HG03521 (cell line): Measurements from ENCODE around the gene BIVM.

Source experiments
- ATAC-seq: cut with Tn5 transposase; IDR thresholded peaks from one replicate; pipeline ENCODE4 v1.9.1; 2021; ENCODE audit warnings: mild to moderate bottlenecking, moderate library complexity; ENCODE audit not compliant: unreplicated experiment

The BIVM gene

DNA sequence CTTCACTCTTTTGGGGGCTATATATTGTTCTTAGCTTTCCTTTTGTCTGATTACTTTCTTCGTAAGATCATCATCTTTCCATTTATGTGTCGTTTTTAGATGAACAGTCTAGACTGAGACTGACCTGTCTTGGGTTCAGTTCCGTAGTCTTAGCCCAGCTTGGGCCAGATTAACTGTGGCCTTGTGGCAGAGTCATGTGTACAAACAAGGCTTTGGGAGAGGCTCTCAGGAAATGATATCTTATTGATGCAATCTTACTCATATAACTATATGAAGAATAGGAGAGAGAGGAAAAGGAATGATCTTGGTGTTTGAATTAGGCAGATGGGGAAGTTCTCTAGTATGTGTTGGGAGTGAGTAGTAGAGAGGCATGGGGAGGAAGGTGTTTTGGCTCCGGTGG is 40.1 kb downstream of the BIVM start:
- ATAC-seq = no peak

DNA sequence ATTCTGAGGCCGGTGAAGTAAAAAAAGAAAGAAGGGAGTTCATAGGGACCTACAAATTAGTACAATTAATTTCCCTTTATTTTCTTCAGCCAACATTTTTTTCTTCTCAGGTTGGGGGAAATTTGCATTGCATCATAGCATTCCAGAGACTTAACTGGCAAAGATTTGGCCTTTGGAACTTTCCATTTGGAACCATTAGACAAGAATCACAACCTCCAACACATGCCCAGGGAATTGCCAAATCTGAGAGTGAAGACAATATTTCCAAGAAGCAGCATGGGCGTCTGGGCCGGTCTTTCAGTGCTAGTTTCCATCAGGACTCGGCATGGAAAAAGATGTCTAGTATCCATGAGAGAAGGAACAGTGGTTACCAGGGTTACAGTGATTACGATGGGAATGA is 40.5 kb downstream of the BIVM start:
- ATAC-seq = no peak

DNA sequence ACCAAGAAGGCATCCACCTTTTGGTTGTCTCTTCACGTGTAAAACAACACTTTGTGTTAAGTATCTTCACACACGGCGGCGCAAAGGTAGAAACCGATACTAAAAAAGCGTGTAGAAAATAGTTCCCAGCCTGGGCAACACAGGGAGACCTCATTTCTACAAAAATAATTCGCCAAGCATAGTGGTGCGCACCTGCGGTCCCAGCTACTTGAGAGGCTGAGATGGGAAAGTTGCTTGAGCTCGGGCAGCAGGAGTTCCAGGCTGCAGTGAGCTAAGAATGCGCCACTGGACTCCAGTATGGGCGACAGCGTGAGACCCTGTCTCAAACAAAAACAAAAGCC is 46.3 kb downstream of the BIVM start:
- ATAC-seq = peak; percentile 14

DNA sequence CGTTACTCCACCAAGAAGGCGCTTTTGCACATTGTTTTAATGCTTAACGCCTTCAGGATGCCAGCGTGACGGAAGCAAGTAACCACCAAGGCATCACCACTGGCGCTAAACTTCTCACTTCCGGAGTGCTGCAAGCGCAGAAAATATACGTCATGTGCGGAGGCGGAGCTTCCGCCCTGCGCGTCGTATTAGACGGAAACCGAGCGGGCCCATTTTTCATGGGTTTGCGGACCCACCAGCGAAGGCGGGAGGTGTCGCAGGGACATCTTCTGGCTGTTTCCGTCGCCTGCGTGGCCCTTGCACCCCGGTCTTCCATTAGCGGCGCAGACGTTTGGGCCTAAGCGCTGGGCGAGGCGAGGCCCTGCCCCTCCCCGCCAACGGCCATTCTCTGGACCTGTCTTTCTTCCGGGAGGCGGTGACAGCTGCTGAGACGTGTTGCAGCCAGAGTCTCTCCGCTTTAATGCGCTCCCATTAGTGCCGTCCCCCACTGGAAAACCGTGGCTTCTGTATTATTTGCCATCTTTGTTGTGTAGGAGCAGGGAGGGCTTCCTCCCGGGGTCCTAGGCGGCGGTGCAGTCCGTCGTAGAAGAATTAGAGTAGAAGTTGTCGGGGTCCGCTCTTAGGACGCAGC is 46.8 kb downstream of the BIVM start, which contains the start of gene ERCC5:
TSS of gene ERCC5 (plus strand) at position 403 of the 631 bp plus-strand sequence. CDS start 235 bp downstream, outside the sequence.
- ATAC-seq = peak; percentile 81

DNA sequence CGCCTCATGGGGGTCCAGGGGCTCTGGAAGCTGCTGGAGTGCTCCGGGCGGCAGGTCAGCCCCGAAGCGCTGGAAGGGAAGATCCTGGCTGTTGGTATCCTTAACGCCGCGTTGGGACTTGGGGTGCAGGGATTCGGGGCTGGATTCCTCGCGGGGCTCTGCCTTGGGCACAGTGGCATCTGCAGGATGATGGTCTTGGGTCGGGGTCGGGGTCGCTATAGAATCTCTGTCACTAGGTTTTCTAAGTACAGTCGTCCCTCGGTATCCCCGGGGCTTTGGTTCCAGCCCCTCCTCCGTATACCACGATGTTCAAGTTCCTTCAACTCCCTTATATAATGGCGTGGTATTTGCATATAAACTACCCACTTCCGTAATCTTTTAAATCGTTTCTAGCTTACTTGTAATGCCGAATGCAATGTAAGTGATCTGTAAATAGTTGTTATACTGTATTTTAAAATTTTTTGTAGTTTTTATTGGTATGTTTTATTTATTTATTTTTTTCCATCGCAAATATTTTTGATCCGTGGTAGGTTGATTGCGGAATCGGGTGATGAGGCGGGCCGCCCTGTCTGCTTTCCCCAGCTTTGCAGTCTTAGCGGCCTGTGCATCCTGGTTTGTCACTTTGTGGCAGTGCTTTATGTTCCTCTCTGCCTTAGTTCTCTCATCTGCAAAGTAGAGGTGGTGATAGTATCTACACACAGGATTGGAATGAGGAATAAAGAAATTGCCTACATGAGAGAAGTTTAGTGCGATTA is 47.5 kb downstream of the BIVM start:
- ATAC-seq = peak; percentile 35

DNA sequence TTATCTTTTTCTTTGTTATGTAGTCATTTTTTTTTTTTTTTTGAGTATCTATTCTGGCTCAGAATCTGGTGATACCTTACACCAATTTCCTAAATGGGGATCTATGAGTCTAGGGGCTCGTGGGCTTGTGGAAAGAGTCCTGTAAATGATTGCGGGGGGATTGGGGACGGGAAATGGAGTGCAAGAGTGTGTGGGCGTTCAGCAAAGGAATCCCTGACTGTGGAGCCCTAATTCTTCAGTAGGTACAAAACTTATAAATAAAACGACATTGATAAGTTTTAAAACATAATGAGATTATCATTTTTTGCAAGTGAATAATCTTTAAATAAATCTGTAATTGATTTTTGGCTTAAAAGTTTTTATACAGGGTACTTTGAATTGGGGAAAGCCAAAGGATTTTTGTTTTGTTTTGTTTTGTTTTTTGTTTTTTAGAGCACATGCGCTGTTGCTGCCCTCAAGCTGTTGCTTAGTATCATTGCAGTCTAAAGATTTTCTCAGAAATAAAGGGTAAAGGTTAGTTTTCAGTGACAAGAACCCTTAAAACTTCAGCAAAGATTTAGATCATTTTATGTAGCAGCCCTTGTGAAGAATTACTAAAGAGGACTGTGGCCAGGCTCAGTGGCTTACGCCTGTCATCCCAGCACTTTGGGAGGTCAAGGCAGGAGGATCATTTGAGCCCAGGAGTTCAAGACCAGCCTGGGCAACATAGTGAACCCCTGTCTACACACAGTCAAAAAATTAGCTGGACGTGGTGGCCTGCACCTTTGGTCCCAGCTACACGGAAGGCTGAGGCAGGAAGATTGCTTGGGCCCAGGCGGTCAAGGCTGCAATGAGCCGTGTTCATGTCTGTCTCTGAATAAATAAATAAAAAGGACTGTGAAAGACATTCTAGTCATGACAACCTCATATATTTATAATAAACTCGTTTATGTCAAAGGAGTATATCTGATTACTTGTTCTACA is 48.6 kb downstream of the BIVM start:
- ATAC-seq = no peak

DNA sequence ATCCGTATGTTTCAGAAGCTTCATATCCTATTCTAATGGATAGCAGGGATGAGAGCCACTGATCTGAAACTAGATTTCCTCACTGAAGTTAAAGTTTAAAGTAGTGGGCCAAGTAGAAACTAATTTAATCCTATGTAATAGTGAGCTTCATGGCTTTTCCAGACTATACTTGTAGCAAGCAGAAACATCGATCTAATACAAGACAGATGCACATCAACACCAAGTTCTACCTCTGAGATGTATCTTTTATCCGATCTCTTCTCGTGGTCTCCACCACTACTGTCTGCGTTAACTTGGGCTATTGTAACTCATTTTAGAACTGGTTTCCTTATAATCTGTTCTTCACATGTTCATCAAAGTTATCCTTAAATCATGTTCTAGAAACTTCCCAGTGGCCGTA is 50.0 kb downstream of the BIVM start:
- ATAC-seq = no peak

DNA sequence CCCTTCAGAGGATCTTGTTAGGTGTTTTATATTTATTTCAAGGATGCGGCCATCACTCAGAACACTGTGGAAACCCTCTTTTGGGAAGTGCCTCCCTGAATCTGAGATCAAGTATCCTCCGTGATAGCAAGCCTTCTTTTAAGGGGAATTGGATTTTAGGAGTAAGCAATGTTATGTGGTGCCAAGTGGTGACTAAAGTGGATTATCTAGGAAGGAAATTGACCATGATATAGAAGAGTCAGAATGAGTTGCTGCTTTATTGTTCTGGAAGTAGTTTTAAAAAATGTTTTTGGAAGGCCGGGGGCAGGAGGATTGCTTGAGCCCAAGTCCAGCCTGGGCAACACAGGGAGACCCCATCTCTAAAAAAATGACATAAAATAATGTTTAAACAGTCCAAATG is 53.6 kb downstream of the BIVM start:
- no peak for ATAC-seq

DNA sequence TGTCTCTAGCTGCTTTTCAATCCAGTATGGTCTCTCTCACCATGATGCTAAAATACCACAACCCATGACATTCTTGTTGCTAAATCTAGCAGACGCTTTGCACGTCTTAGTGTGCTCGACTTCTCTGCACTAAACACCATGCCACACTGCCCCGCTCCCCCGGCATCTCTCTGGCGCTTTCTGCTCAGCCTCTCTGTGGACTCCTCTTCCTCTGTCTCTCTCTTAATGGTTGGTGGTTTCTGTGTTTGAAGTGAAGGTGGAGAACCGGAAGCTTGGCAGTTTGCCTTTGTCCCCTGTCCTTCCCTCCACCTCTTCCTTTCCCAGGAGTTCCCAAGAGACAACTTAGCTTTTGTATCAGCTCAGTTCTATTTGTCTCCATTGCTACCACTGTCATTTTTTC is 55.8 kb downstream of the BIVM start:
- ATAC-seq = no peak

DNA sequence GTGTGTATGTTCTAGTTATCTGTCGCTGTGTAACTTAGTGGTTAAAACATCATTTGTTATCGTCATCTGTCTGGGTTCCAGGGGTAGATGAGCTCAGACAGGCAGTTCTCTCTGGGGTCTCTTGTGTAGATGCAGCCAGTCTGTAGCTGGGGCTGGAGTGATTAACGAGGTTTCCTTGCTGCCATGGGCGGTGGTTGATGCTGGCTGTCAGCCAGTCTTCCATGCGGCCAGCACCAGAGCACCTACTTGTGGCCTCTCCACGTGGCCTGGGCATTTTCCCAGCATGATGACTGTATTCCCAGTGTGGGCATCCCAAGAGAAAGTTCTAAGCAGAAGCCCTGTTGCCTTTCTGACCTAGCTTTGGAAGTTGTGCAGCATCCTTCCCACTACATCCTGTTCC is 57.6 kb downstream of the BIVM start:
- ATAC-seq = no peak

DNA sequence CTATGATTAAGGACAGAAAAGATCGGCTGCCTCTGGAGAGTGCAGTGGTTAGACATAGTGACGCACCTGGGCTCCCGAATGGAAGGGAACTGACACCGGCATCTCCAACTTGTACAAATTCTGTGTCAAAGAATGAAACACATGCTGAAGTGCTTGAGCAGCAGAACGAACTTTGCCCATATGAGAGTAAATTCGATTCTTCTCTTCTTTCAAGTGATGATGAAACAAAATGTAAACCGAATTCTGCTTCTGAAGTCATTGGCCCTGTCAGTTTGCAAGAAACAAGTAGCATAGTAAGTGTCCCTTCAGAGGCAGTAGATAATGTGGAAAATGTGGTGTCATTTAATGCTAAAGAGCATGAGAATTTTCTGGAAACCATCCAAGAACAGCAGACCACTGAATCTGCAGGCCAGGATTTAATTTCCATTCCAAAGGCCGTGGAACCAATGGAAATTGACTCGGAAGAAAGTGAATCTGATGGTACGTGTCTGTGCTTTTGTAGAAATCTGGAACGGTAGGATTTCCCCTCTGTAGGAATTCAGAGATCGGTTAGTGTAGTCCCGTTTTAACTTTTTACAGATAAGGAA is 63.8 kb downstream of the BIVM start:
- no peak for ATAC-seq

DNA sequence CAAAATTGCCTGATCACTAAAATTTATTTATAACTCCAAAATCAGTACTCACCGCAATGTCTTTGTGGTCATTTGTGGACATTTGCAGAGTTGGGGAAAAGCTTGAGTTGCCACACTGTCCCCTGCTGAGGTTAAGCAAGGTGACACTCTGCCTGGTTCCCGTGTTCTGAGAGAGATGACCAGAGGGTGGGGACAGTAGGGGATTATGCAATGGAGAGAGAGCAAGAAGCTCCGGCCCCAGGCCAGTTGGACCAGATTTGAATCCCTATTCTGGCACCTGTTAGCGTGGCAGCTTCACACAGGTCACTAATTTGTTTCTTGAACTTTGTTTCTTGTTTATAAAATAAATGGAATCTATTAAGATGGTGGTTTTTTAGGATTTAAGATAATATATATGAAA is 64.7 kb downstream of the BIVM start:
- no peak for ATAC-seq

DNA sequence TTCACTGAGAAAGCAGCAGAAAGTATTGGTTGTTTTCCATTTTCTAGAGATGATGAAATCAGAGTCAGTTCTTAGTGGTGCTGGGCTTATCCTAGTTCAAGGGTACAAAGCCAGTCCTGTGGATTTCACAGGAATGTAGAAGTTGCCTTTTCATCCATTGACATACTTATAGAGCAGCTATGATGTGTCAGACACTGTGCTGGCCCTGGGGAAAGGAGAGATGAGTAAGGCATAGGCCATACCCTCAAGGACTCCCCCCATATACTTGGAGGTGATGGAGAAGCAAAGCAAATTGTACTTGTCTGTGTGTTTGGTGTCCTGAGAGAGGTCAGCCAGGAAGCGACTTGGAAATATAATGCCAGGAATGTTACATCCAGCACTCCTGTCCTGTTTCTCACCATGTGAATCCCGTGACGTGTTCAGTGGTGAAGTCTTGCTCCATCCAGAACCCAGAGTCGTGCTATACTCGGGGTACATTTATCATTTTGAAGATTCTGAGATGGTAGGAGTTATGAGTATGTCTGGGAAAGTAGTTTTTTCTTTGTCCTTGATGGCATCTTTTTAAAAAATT is 69.5 kb downstream of the BIVM start:
- no peak for ATAC-seq

DNA sequence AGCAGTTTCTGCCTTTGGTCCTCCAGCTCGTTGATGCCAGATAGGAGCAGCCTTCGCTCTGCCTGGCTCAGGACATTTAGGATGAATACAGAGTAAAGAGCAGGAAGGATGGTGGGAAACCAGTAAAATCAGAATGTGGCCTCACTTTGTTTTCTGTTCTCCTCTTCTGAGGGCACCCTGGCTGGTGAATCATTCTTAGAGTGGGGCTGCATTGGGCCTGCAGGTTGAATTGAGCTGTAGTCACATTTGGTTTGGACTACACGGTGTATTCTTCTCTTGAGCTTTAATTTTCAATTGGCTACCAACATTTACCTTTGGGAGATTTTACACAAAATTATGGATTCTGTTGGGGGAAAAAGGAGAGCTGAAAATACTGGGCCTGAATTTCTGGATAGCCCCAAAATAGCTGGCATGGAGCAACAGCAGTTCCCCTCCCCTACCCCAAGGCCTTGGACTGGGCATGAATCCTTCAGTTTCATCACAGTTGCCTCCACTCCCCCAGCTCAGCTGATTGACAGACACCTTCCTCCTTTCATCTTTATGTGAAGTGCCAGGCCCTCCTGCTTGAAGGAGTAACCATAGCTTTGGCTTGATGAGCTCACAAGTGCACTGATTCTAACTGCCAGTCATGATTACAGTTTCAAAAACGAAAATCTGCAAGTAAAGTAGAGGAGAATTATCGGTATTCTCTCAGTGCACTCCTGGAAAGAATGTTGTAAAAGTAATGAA is 71.2 kb downstream of the BIVM start:
- peak; percentile 11 for ATAC-seq

DNA sequence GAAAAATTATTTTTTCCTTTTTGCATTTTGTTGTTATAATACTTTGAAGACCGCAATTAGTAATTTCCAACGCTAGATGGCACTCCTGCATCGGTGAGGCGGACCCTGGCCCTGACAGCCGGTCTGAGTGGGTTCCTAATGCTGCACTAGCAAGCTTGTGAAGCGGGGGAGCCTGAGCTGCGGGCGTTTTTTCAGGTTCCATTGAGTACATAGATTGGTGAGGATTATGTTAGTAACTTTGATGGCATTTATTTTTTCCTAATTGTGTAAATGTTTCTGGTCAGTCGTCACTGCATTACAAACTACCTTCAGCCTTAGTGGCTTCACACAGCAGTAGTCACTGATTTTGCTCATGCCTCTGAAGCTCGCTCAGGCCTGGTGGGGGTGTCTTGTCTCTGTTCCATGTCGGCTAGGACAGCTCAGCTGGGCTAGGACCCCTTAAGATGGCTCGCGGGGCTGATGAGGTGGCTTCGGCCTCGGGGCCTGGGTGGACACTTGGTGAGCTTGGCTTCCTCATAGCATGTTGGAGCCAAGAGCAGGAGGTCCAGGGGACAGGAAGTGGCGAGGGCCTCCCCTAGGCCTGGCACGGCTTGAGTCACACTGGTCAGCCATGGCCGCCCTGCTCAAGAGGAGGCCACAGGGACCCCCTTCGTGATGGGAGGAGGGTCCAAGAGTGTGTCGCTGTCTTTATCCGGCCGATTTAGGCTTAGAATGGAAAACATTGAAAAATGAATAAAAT is 71.9 kb downstream of the BIVM start:
- ATAC-seq = peak; percentile 80

DNA sequence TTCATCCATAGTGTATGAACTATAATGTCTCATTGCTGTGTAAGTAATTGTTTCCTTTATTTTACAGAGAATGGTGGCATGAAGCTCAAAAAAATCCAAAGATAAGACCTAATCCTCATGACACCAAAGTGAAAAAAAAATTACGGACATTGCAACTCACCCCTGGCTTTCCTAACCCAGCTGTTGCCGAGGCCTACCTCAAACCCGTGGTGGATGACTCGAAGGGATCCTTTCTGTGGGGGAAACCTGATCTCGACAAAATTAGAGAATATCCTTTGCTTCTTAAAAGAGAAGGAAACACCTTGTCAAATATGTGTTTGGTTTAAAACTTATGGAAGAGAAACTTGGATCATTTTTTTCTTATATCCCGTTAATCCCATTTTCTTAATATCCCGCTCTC is 73.2 kb downstream of the BIVM start:
- no peak for ATAC-seq

DNA sequence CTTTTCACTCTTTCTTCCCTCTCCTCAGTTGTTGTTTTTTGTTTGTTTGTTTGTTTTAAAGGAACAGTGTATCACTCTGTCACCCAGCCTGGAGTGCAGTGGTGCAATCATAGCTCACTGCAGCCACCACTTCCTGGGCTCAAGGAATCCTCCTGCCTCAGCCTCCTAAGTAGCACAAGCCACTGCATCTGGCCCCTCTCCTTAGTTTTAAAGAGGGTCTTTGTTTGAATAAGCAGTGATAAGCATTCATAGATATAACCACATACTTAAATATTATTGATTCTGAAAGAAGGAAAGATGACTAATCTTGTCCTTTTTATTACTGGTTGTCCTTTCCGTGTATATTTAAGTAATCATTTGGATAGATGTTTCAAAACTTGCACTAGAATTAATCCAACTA is 73.6 kb downstream of the BIVM start:
- ATAC-seq = no peak

DNA sequence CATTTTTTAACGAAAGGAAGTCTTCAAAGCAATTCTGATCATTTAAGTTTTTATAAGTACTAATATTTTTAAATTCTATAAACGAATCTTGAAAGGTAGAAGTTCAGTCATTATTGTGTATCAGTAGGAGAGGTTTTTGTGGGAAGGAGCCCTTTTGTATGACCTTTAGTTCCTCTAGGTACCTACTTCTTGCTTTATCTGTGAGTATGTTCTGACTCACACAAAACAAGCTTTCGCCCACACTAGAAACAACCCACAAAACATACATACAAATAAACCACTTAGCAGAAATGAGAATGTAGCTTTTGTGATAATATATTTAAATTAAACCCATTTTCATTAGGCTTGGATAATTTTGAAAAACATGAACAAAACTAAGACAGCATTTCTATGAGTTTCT is 74.7 kb downstream of the BIVM start:
- no peak for ATAC-seq

DNA sequence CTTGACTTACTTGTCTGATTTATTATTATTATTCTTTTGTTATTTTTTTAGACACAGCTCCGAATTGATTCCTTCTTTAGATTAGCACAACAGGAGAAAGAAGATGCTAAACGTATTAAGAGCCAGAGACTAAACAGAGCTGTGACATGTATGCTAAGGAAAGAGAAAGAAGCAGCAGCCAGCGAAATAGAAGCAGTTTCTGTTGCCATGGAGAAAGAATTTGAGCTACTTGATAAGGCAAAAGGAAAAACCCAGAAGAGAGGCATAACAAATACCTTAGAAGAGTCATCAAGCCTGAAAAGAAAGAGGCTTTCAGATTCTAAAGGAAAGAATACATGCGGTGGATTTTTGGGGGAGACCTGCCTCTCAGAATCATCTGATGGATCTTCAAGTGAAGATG is 76.3 kb downstream of the BIVM start:
- ATAC-seq = no peak

DNA sequence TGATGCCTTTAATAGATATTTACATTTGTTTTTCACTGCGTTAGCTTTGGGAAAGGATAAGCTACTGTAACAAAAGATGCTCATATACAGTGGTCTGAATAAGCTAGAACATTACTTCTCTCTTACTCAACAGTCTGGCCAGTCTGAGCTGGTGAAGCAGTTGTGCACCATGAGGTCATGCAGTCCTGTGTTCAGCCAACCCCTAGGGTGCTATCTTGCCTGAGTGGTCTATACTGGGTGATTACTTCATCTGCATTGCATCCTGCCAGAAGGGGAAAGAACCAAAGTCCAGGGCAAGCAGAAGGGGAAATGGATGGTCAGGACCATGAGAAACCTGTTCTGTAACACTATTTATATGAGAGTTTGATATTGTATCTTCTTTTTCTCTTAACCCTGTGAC is 78.4 kb downstream of the BIVM start:
- no peak for ATAC-seq
